Omental fat pad (tissue), 4 donors: ENCODE results near the gene ANKIB1. TPM values are rescaled to one million over a fixed set of nuclear protein-coding genes. Genes with fewer than 3 reads are reported as not detected.

ENCODE experiments used
- ATAC-seq: fragments of 150-250 bp; one replicate; pipeline ENCODE4 v1.9.1; 2016; ENCODE audit warnings: mild to moderate bottlenecking, moderate library complexity; ENCODE audit not compliant: low FRiP score
- DNase-seq: peaks from one replicate; pipeline ENCODE4 v3.0.0-alpha.2; 2019; ENCODE audit warnings: low spot score
- CTCF ChIP-seq, 3 donors: fragments of 450-650 bp; IDR thresholded peaks; one replicate each; pipeline ENCODE4 v1.5.1; 2016 to 2017; ENCODE audit warnings: antibody characterized with exemption in 3 of 3, mild to moderate bottlenecking in 3 of 3, moderate library complexity in 2 of 3
- total RNA-seq, 4 donors: library from RNA; depleted of rRNA; stranded (reverse); fragments of >200 nt; gene quantifications; one replicate each; pipeline ENCODE4 v1.1.0, GENCODE V29; 2016

Gene ANKIB1
- total RNA-seq, 4 donors from 2014 or later = 30.6 to 55.2 (median 36.3) TPM

- no peak for TF ChIP-seq CTCF (IDR thresholded peaks at IDR 0.05)
- DNase-seq = no peak
- no peak for ATAC-seq
Measured at GRCh38 chr7:92289321-92289720, 43.5 kb downstream of the ANKIB1 start.

- no peak for TF ChIP-seq CTCF (IDR thresholded peaks at IDR 0.05)
- DNase-seq = no peak
- no peak for ATAC-seq
Measured at GRCh38 chr7:92292981-92293380, 47.2 kb downstream of the ANKIB1 start.

DNA sequence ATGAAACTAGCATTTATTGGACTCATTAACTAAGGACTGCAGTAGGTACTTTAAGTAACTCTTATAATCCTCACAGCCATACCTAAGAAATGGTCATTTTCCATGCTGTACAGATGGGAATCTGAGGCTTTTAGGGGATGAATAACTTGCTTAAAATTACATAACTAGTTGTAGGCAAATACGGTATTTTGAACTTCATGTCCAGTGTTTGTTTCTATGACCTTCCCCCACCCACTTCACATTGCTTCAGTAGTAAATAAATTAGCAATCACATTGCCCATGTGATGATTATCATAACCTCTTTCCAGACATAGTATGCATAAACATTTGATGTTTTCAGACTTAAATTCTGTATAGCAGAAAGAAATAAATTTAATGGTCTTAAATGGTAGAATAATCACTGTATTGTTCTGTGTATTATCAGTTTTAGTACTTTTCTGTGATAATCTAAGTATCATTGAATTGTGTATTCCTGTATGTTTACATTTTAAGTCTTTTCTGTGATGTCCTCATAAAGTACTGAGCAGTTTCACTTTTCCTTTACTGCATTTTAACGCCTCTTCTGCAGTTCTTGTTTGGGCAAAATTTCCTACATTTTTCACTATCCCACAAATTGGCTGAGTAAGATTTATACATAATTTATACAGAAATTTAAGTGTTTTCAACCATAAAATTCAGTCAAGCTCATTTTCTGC lies 48.3 kb downstream of the ANKIB1 start:
- ATAC-seq = no peak
- no peak for TF ChIP-seq CTCF (IDR thresholded peaks at IDR 0.05)

DNA sequence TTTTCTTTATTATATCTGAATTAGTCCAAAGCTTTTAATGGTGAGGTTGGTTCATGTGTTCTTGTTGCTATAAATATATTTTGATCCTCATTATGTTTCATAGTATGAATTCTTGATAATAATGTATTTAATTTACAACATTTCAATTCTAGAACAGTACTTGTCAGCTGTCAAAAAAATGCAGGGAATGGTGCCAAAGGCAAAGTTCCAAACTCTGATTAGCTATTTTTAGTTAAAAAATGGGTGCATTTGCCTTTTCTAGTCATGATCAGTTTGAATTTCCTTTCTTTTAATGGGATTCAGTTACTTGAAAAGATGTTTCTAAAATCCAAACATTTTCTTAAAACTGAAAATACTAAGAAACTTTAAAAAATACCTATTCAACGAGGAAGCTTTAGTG lies 49.6 kb downstream of the ANKIB1 start:
- TF ChIP-seq CTCF (IDR thresholded peaks at IDR 0.05) = no peak
- DNase-seq (no peak), ATAC-seq (no peak)

More for the DNA sequence above, 48.3 kb downstream of the ANKIB1 start:
- no peak for DNase-seq

DNA sequence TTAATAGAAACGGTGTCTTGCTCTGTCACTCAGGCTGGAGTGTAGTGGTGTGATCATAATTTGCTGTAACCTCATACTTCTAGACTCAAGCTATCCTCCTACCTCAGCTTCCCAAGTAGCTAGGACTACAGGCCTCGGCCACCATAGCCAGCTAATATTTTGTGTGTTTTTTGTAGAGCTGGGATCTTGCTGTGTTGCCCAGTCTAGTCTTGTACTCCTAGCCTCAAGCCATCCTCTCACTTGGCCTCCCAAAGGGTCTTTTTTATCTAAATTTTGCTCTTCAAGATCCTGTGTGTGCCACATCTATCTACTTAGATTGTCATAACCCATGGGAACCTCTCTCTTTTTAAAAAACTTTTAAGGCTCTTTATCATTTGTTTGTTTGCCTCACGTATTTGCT lies 50.5 kb downstream of the ANKIB1 start:
- no peak for TF ChIP-seq CTCF (IDR thresholded peaks at IDR 0.05)
- DNase-seq (no peak), ATAC-seq (no peak)

GRCh38 chr7:92296880-92297445 lies 51.2 kb downstream of the ANKIB1 start:
- TF ChIP-seq CTCF (IDR thresholded peaks at IDR 0.05) = no peak
- DNase-seq = no peak
- no peak for ATAC-seq

GRCh38 chr7:92297736-92298135 lies 52.0 kb downstream of the ANKIB1 start:
- TF ChIP-seq CTCF (IDR thresholded peaks at IDR 0.05) = no peak
- DNase-seq (no peak), ATAC-seq (no peak)
